Measurements from ENCODE around the gene RHEBL1.
A peak's percentile ranks its signal among the peaks of the same experiment; 100 is the strongest.

RHEBL1 gene

GRCh38 chr12:49069507-49070346, at the start of gene RHEBL1:
Gene RHEBL1, minus strand, starts transcription at chr12:49069979. Its CDS starts 194 bp downstream, at chr12:49069785.
- Histone ChIP-seq H3K9me3 (ENCODE audit: control insufficient read depth in 5 of 5, low read length in 5 of 5) (no peaks in the 10 kb centered on the region), H3K27me3 (ENCODE audit: control insufficient read depth in 5 of 5, insufficient read depth in 4 of 5, low read length in 5 of 5) (no peaks in the 10 kb centered on the region), H3K27ac (ENCODE audit: low read depth, low read length) (peak within 1 kb of the TSS; percentile 62), H3K4me1 (ENCODE audit: control insufficient read depth in 5 of 5, insufficient read depth in 5 of 5, low read length in 5 of 5) (peaks cover 3 to 16% (median 14%) of the 10 kb centered on the region in 5 donors), H3K36me3 (ENCODE audit: control insufficient read depth in 5 of 5, insufficient read depth in 5 of 5, low read length in 5 of 5) (no peaks in the 10 kb centered on the region), H3K9ac (ENCODE audit: low read length in 5 of 5) (peak within 1 kb of the TSS; percentile 26 to 79 (median 60)), H3K4me3 (ENCODE audit: low read depth in 1 of 5, low read length in 5 of 5) (peak within 1 kb of the TSS; percentile 69 to 94 (median 85))

- Histone ChIP-seq H3K4me1 (ENCODE audit: control insufficient read depth in 5 of 5, insufficient read depth in 5 of 5, low read length in 5 of 5) (peaks cover 8 to 41% (median 36%) of the 10 kb centered on the region in 5 donors), H3K27me3 (ENCODE audit: control insufficient read depth in 5 of 5, insufficient read depth in 4 of 5, low read length in 5 of 5) (no peaks in the 10 kb centered on the region), H3K27ac (ENCODE audit: low read depth, low read length) (peak overlapping the region; percentile 85), H3K9me3 (ENCODE audit: control insufficient read depth in 5 of 5, low read length in 5 of 5) (no peaks in the 10 kb centered on the region), H3K9ac (ENCODE audit: low read length in 5 of 5) (peak overlapping the region; percentile 41 to 97 (median 91)), H3K4me3 (ENCODE audit: low read depth in 1 of 5, low read length in 5 of 5) (peak overlapping the region; percentile 74 to 96 (median 91)), H3K36me3 (ENCODE audit: control insufficient read depth in 5 of 5, insufficient read depth in 5 of 5, low read length in 5 of 5) (peaks cover 0 to 7% (median 5%) of the 10 kb centered on the region in 5 donors)
Observed at GRCh38 chr12:49111206-49111605, 41.4 kb upstream of the RHEBL1 start.

GRCh38 chr12:49110464-49111155, 40.8 kb upstream of the RHEBL1 start, which contains the start of gene LMBR1L:
Gene LMBR1L, minus strand, starts transcription at chr12:49110847. Its CDS starts 292 bp downstream, at chr12:49110555.
- Histone ChIP-seq H3K36me3 (ENCODE audit: control insufficient read depth in 5 of 5, insufficient read depth in 5 of 5, low read length in 5 of 5) (peaks cover 0 to 12% (median 5%) of the 10 kb centered on the region in 5 donors), H3K4me1 (ENCODE audit: control insufficient read depth in 5 of 5, insufficient read depth in 5 of 5, low read length in 5 of 5) (peaks cover 10 to 47% (median 42%) of the 10 kb centered on the region in 5 donors), H3K9me3 (ENCODE audit: control insufficient read depth in 5 of 5, low read length in 5 of 5) (no peaks in the 10 kb centered on the region), H3K9ac (ENCODE audit: low read length in 5 of 5) (peak within 1 kb of the TSS; percentile 81 to 97 (median 92)), H3K4me3 (ENCODE audit: low read depth in 1 of 5, low read length in 5 of 5) (peak within 1 kb of the TSS; percentile 85 to 96 (median 92)), H3K27me3 (ENCODE audit: control insufficient read depth in 5 of 5, insufficient read depth in 4 of 5, low read length in 5 of 5) (no peaks in the 10 kb centered on the region), H3K27ac (ENCODE audit: low read depth, low read length) (peak within 1 kb of the TSS; percentile 93)

GRCh38 chr12:49109641-49110463, 40.1 kb upstream of the RHEBL1 start:
- Histone ChIP-seq H3K9me3 (ENCODE audit: control insufficient read depth in 5 of 5, low read length in 5 of 5) (no peaks in the 10 kb centered on the region), H3K27ac (ENCODE audit: low read depth, low read length) (peak overlapping the region; percentile 93), H3K9ac (ENCODE audit: low read length in 5 of 5) (peak overlapping the region; percentile 81 to 97 (median 92)), H3K36me3 (ENCODE audit: control insufficient read depth in 5 of 5, insufficient read depth in 5 of 5, low read length in 5 of 5) (peaks cover 0 to 19% (median 6%) of the 10 kb centered on the region in 5 donors), H3K27me3 (ENCODE audit: control insufficient read depth in 5 of 5, insufficient read depth in 4 of 5, low read length in 5 of 5) (no peaks in the 10 kb centered on the region), H3K4me3 (ENCODE audit: low read depth in 1 of 5, low read length in 5 of 5) (peak overlapping the region; percentile 85 to 96 (median 92)), H3K4me1 (ENCODE audit: control insufficient read depth in 5 of 5, insufficient read depth in 5 of 5, low read length in 5 of 5) (peaks cover 10 to 54% (median 47%) of the 10 kb centered on the region in 5 donors)

- H3K4me3 ChIP-seq (ENCODE audit: low read depth in 1 of 5, low read length in 5 of 5) = peak overlapping the region; percentile 85 to 96 (median 92)
- H3K9me3 ChIP-seq (ENCODE audit: control insufficient read depth in 5 of 5, low read length in 5 of 5) = no peaks in the 10 kb centered on the region
- H3K9ac ChIP-seq (ENCODE audit: low read length in 5 of 5) = peak overlapping the region in 4 of 5 donors; percentile 64 to 97 (median 70)
- peaks cover 0 to 27% (median 15%) of the 10 kb centered on the region in 5 donors for H3K36me3 ChIP-seq (ENCODE audit: control insufficient read depth in 5 of 5, insufficient read depth in 5 of 5, low read length in 5 of 5)
- peaks cover 15 to 61% (median 56%) of the 10 kb centered on the region in 5 donors for H3K4me1 ChIP-seq (ENCODE audit: control insufficient read depth in 5 of 5, insufficient read depth in 5 of 5, low read length in 5 of 5)
- H3K27me3 ChIP-seq (ENCODE audit: control insufficient read depth in 5 of 5, insufficient read depth in 4 of 5, low read length in 5 of 5) = no peaks in the 10 kb centered on the region
- peak overlapping the region; percentile 93 for H3K27ac ChIP-seq (ENCODE audit: low read depth, low read length)
Observed at GRCh38 chr12:49108958-49109404, 39.2 kb upstream of the RHEBL1 start.

GRCh38 chr12:49105504-49106084, 35.8 kb upstream of the RHEBL1 start:
- Histone ChIP-seq H3K9me3 (ENCODE audit: control insufficient read depth in 5 of 5, low read length in 5 of 5) (no peaks in the 10 kb centered on the region), H3K4me3 (ENCODE audit: low read depth in 1 of 5, low read length in 5 of 5) (no peak overlapping the region), H3K36me3 (ENCODE audit: control insufficient read depth in 5 of 5, insufficient read depth in 5 of 5, low read length in 5 of 5) (peaks cover 2 to 60% (median 49%) of the 10 kb centered on the region in 5 donors)

GRCh38 chr12:49104822-49105221, 35.0 kb upstream of the RHEBL1 start:
- H3K27ac ChIP-seq (ENCODE audit: low read depth, low read length) = peak overlapping the region; percentile 23
- peak overlapping the region in 1 of 5 donors; percentile 10 for H3K4me3 ChIP-seq (ENCODE audit: low read depth in 1 of 5, low read length in 5 of 5)
- peaks cover 15 to 60% (median 53%) of the 10 kb centered on the region in 5 donors for H3K4me1 ChIP-seq (ENCODE audit: control insufficient read depth in 5 of 5, insufficient read depth in 5 of 5, low read length in 5 of 5)
- peak overlapping the region in 1 of 5 donors; percentile 14 for H3K9ac ChIP-seq (ENCODE audit: low read length in 5 of 5)
- no peaks in the 10 kb centered on the region for H3K27me3 ChIP-seq (ENCODE audit: control insufficient read depth in 5 of 5, insufficient read depth in 4 of 5, low read length in 5 of 5)
- no peaks in the 10 kb centered on the region for H3K9me3 ChIP-seq (ENCODE audit: control insufficient read depth in 5 of 5, low read length in 5 of 5)
- H3K36me3 ChIP-seq (ENCODE audit: control insufficient read depth in 5 of 5, insufficient read depth in 5 of 5, low read length in 5 of 5) = peaks cover 7 to 68% (median 56%) of the 10 kb centered on the region in 5 donors

More at GRCh38 chr12:49105504-49106084, 35.8 kb upstream of the RHEBL1 start:
- H3K4me1 ChIP-seq (ENCODE audit: control insufficient read depth in 5 of 5, insufficient read depth in 5 of 5, low read length in 5 of 5) = peaks cover 15 to 62% (median 56%) of the 10 kb centered on the region in 5 donors
- H3K27me3 ChIP-seq (ENCODE audit: control insufficient read depth in 5 of 5, insufficient read depth in 4 of 5, low read length in 5 of 5) = no peaks in the 10 kb centered on the region
- peak overlapping the region; percentile 63 for H3K27ac ChIP-seq (ENCODE audit: low read depth, low read length)
- H3K9ac ChIP-seq (ENCODE audit: low read length in 5 of 5) = peak overlapping the region in 2 of 5 donors; percentile 32 to 35

- H3K27me3 ChIP-seq (ENCODE audit: control insufficient read depth in 5 of 5, insufficient read depth in 4 of 5, low read length in 5 of 5) = no peaks in the 10 kb centered on the region
- peaks cover 5 to 20% (median 15%) of the 10 kb centered on the region in 5 donors for H3K4me1 ChIP-seq (ENCODE audit: control insufficient read depth in 5 of 5, insufficient read depth in 5 of 5, low read length in 5 of 5)
- H3K9ac ChIP-seq (ENCODE audit: low read length in 5 of 5) = no peak overlapping the region
- H3K4me3 ChIP-seq (ENCODE audit: low read depth in 1 of 5, low read length in 5 of 5) = no peak overlapping the region
- H3K36me3 ChIP-seq (ENCODE audit: control insufficient read depth in 5 of 5, insufficient read depth in 5 of 5, low read length in 5 of 5) = peaks cover 12 to 83% (median 82%) of the 10 kb centered on the region in 5 donors
- H3K9me3 ChIP-seq (ENCODE audit: control insufficient read depth in 5 of 5, low read length in 5 of 5) = no peaks in the 10 kb centered on the region
- no peak overlapping the region for H3K27ac ChIP-seq (ENCODE audit: low read depth, low read length)
Observed at GRCh38 chr12:49100380-49100779, 30.6 kb upstream of the RHEBL1 start.

- Histone ChIP-seq H3K9ac (ENCODE audit: low read length in 5 of 5) (no peak overlapping the region), H3K27me3 (ENCODE audit: control insufficient read depth in 5 of 5, insufficient read depth in 4 of 5, low read length in 5 of 5) (peaks cover 9 to 11% (median 11%) of the 10 kb centered on the region in 5 donors), H3K36me3 (ENCODE audit: control insufficient read depth in 5 of 5, insufficient read depth in 5 of 5, low read length in 5 of 5) (peaks cover 12 to 71% (median 67%) of the 10 kb centered on the region in 5 donors), H3K4me1 (ENCODE audit: control insufficient read depth in 5 of 5, insufficient read depth in 5 of 5, low read length in 5 of 5) (peaks cover 1 to 15% (median 12%) of the 10 kb centered on the region in 5 donors), H3K27ac (ENCODE audit: low read depth, low read length) (no peak overlapping the region), H3K9me3 (ENCODE audit: control insufficient read depth in 5 of 5, low read length in 5 of 5) (no peaks in the 10 kb centered on the region), H3K4me3 (ENCODE audit: low read depth in 1 of 5, low read length in 5 of 5) (no peak overlapping the region)
Observed at GRCh38 chr12:49098703-49099102, 28.9 kb upstream of the RHEBL1 start.

Measured in subcutaneous abdominal adipose tissue (tissue), 5 donors.